Measurements from ENCODE around the gene AGAP2.

The AGAP2 gene

DNA sequence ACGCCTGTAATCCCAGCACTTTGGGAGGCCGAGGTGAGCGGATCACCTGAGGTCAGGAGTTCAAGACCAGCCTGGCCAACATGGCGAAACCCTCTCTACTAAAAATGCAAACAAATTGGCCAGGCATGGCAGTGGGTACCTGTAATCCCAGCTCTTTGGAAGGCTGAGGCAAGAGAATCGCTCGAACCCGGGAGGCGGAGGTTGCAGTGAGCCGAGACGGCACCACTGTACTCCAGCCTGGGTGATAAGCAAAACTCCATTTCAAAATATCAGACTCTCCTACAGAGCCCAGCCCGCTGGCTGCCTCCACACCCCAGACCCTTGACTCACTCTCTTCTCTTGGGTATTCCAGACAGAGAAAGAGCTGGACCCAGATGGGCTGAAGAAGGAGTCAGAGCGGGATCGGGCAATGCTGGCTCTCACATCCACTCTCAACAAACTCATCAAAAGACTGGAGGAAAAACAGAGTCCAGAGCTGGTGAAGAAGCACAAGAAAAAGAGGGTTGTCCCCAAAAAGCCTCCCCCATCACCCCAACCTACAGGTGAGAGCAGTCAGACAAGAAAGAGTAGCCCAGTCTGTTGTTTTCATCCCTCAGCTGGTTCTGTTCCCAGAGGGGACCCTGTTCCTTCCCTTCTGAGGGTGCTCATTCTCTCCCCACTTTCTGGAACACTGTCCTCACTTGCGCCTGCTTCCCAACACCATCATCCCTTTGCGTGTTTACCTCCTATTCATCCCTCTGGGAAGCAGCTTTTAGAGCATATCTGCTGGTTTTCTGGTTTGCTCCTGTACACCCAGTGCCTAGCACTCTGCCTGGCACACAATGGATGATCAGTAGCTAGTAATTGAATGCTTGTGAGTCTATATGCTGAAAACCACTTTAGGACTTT, 19.7 kb downstream of the AGAP2 start:
- no peak overlapping the region for H3K27ac ChIP-seq
- no peaks in the 10 kb centered on the region for H3K79me2 ChIP-seq
- H3K4me1 ChIP-seq: no peaks in the 10 kb centered on the region
- no peak overlapping the region for H2AFZ ChIP-seq
- H3K4me2 ChIP-seq (ENCODE audit: low read length): no peak overlapping the region
- no peak overlapping the region for H3K9ac ChIP-seq
- no peaks in the 10 kb centered on the region for H3K9me3 ChIP-seq (ENCODE audit: control insufficient read depth, low read length)
- no peaks in the 10 kb centered on the region for H3K36me3 ChIP-seq (ENCODE audit: control insufficient read depth, insufficient read depth, low read length)
- H3K27me3 ChIP-seq (ENCODE audit: control insufficient read depth, insufficient read depth, low read length): no peaks in the 10 kb centered on the region
- H3K4me3 ChIP-seq (ENCODE audit: low read depth, low read length): no peak overlapping the region
- TF ChIP-seq, protein P1, sequence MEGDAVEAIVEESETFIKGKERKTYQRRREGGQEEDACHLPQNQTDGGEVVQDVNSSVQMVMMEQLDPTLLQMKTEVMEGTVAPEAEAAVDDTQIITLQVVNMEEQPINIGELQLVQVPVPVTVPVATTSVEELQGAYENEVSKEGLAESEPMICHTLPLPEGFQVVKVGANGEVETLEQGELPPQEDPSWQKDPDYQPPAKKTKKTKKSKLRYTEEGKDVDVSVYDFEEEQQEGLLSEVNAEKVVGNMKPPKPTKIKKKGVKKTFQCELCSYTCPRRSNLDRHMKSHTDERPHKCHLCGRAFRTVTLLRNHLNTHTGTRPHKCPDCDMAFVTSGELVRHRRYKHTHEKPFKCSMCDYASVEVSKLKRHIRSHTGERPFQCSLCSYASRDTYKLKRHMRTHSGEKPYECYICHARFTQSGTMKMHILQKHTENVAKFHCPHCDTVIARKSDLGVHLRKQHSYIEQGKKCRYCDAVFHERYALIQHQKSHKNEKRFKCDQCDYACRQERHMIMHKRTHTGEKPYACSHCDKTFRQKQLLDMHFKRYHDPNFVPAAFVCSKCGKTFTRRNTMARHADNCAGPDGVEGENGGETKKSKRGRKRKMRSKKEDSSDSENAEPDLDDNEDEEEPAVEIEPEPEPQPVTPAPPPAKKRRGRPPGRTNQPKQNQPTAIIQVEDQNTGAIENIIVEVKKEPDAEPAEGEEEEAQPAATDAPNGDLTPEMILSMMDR (IDR thresholded peaks at IDR 0.05): no peak

DNA sequence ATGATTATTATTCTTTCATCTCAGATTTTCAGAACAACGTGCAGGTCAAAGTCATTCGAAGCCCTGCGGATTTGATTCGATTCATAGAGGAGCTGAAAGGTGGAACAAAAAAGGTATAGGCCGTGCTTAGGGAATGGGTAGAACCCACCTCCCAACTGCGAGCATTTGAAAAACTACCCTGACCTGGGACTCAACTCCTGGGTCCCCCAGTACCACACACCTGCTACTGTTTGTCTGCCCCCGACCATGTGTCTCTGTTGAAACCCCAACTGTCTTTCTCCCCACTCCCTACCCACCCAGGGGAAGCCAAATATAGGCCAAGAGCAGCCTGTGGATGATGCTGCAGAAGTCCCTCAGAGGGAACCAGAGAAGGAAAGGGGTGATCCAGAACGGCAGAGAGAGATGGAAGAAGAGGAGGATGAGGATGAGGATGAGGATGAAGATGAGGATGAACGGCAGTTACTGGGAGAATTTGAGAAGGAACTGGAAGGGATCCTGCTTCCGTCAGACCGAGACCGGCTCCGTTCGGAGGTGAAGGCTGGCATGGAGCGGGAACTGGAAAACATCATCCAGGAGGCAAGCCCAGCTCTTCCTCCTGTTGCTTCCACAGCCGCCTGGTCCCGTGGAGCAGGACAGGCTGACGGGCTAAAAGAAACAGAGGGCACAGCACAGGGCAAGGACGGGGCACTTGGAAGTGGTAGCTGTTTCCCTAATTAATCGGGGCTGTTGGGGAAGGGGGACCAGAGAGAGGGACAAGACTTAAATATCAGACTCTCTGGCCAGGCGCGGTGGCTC, 20.5 kb downstream of the AGAP2 start:
- Histone ChIP-seq H3K4me1 (no peaks in the 10 kb centered on the region), H3K4me3 (ENCODE audit: low read depth, low read length) (no peak overlapping the region), H3K36me3 (ENCODE audit: control insufficient read depth, insufficient read depth, low read length) (no peaks in the 10 kb centered on the region), H2AFZ (no peak overlapping the region), H3K9ac (no peak overlapping the region), H3K79me2 (no peaks in the 10 kb centered on the region), H3K4me2 (ENCODE audit: low read length) (no peak overlapping the region), H3K27ac (no peak overlapping the region), H3K27me3 (ENCODE audit: control insufficient read depth, insufficient read depth, low read length) (no peaks in the 10 kb centered on the region), H3K9me3 (ENCODE audit: control insufficient read depth, low read length) (no peaks in the 10 kb centered on the region)
- TF ChIP-seq, protein P1 (IDR thresholded peaks at IDR 0.05): no peak

DNA sequence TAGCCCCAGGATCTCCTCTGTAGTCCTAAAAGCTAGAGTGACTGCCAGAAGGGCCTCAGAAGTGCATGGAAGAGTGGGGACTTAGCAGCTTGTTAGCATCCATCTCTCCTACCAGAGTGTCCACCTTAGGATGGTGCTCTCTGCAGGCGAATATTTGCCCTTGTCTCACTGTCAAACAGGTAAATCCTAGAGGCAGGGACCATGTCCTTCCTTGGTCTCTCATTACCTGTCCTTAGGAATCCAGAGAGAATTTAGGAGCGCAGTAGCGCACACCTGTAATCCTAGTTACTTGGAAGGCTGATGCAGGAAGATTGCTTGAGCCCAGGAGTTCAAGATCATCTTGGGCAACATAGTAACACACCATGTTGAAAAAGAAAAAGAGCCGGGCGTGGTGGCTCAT, 21.4 kb downstream of the AGAP2 start:
- H3K4me3 ChIP-seq (ENCODE audit: low read depth, low read length): no peak overlapping the region
- no peaks in the 10 kb centered on the region for H3K9me3 ChIP-seq (ENCODE audit: control insufficient read depth, low read length)
- H3K79me2 ChIP-seq: peaks cover 3% of the 10 kb centered on the region
- no peak overlapping the region for H3K9ac ChIP-seq
- no peak overlapping the region for H3K27ac ChIP-seq
- no peaks in the 10 kb centered on the region for H3K27me3 ChIP-seq (ENCODE audit: control insufficient read depth, insufficient read depth, low read length)
- no peaks in the 10 kb centered on the region for H3K36me3 ChIP-seq (ENCODE audit: control insufficient read depth, insufficient read depth, low read length)
- H2AFZ ChIP-seq: no peak overlapping the region
- H3K4me1 ChIP-seq: no peaks in the 10 kb centered on the region
- H3K4me2 ChIP-seq (ENCODE audit: low read length): no peak overlapping the region
- TF ChIP-seq, protein P1 (IDR thresholded peaks at IDR 0.05): no peak

DNA sequence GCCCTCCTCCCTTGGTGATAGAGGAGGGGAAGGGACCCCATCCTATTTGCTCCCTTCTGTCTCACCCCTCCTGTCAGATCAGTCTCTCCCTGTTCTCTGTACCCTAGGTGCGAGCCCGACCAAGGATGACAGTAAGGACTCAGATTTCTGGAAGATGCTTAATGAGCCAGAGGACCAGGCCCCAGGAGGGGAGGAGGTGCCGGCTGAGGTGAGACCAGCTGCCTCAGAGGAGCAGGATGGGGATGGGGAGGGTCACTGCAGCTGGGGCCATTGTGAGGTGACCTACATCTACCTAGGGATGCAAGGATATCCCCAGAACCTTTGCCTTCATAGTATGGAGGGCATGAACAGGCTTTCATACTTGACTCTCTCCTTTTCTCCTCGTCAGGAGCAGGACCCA, 22.2 kb downstream of the AGAP2 start:
- Histone ChIP-seq H3K4me2 (ENCODE audit: low read length) (no peak overlapping the region), H3K79me2 (peaks cover 6% of the 10 kb centered on the region), H3K4me3 (ENCODE audit: low read depth, low read length) (no peak overlapping the region), H2AFZ (no peak overlapping the region), H3K9ac (no peak overlapping the region), H3K36me3 (ENCODE audit: control insufficient read depth, insufficient read depth, low read length) (no peaks in the 10 kb centered on the region), H3K4me1 (no peaks in the 10 kb centered on the region), H3K27ac (no peak overlapping the region), H3K27me3 (ENCODE audit: control insufficient read depth, insufficient read depth, low read length) (no peaks in the 10 kb centered on the region), H3K9me3 (ENCODE audit: control insufficient read depth, low read length) (no peaks in the 10 kb centered on the region)
- TF ChIP-seq, protein P1 (IDR thresholded peaks at IDR 0.05): no peak
